ENCODE measurements around the gene TUT1. TPM values are rescaled to one million over a fixed set of nuclear protein-coding genes. Genes with fewer than 3 reads are reported as not detected.

Gene TUT1
- total RNA-seq, 1 experiment from 2014 or later = 6.0 TPM

- in situ Hi-C loops (cut with HindIII; ENCODE audit: low pct_unique_long_range_greater_than_20kb, low sequenced_read_pairs) = no loop called here
- no peak for DNase-seq (ENCODE audit: low read depth, low spot score)
Measured at GRCh38 chr11:62608776-62609175, 17.5 kb upstream of the TUT1 start.

GRCh38 chr11:62607714-62608113 is 16.4 kb upstream of the TUT1 start:
- DNase-seq (ENCODE audit: low read depth, low spot score) = no peak
- in situ Hi-C loops (cut with HindIII; ENCODE audit: low pct_unique_long_range_greater_than_20kb, low sequenced_read_pairs) = no loop called here

GRCh38 chr11:62605902-62606301 is 14.6 kb upstream of the TUT1 start:
- in situ Hi-C loops (cut with HindIII; ENCODE audit: low pct_unique_long_range_greater_than_20kb, low sequenced_read_pairs) = no loop called here
- DNase-seq (ENCODE audit: low read depth, low spot score) = no peak

GRCh38 chr11:62605467-62605866 is 14.1 kb upstream of the TUT1 start:
- in situ Hi-C loops (cut with HindIII; ENCODE audit: low pct_unique_long_range_greater_than_20kb, low sequenced_read_pairs) = no loop called here
- DNase-seq (ENCODE audit: low read depth, low spot score) = no peak

- no peak for DNase-seq (ENCODE audit: low read depth, low spot score)
- in situ Hi-C loops (cut with HindIII; ENCODE audit: low pct_unique_long_range_greater_than_20kb, low sequenced_read_pairs) = no loop called here
Measured at GRCh38 chr11:62604460-62605120, 13.3 kb upstream of the TUT1 start.

GRCh38 chr11:62603776-62604299 is 12.5 kb upstream of the TUT1 start:
- in situ Hi-C loops (cut with HindIII; ENCODE audit: low pct_unique_long_range_greater_than_20kb, low sequenced_read_pairs) = no loop called here
- no peak for DNase-seq (ENCODE audit: low read depth, low spot score)

GRCh38 chr11:62603072-62603408 is 11.7 kb upstream of the TUT1 start:
- in situ Hi-C loops (cut with HindIII; ENCODE audit: low pct_unique_long_range_greater_than_20kb, low sequenced_read_pairs) = no loop called here
- DNase-seq (ENCODE audit: low read depth, low spot score) = no peak

- DNase-seq (ENCODE audit: low read depth, low spot score) = no peak
- in situ Hi-C loops (cut with HindIII; ENCODE audit: low pct_unique_long_range_greater_than_20kb, low sequenced_read_pairs) = no loop called here
Measured at GRCh38 chr11:62602141-62603071, 11.1 kb upstream of the TUT1 start.

- in situ Hi-C loops (cut with HindIII; ENCODE audit: low pct_unique_long_range_greater_than_20kb, low sequenced_read_pairs) = no loop called here
- DNase-seq (ENCODE audit: low read depth, low spot score) = peak; percentile 95
Measured at GRCh38 chr11:62601372-62602140, 10.2 kb upstream of the TUT1 start, which contains the start of gene MTA2. TSS of gene MTA2 (minus strand) at chr11:62601865. CDS start at chr11:62601450, 415 bp downstream.

- no peak for DNase-seq (ENCODE audit: low read depth, low spot score)
- in situ Hi-C loops (cut with HindIII; ENCODE audit: low pct_unique_long_range_greater_than_20kb, low sequenced_read_pairs) = no loop called here
Measured at GRCh38 chr11:62601122-62601371, 9.7 kb upstream of the TUT1 start.

GRCh38 chr11:62600367-62601121 is 9.2 kb upstream of the TUT1 start:
- in situ Hi-C loops (cut with HindIII; ENCODE audit: low pct_unique_long_range_greater_than_20kb, low sequenced_read_pairs) = no loop called here
- no peak for DNase-seq (ENCODE audit: low read depth, low spot score)

GRCh38 chr11:62599901-62600300 is 8.6 kb upstream of the TUT1 start:
- in situ Hi-C loops (cut with HindIII; ENCODE audit: low pct_unique_long_range_greater_than_20kb, low sequenced_read_pairs) = no loop called here
- no peak for DNase-seq (ENCODE audit: low read depth, low spot score)

GRCh38 chr11:62599069-62599696 is 7.9 kb upstream of the TUT1 start:
- DNase-seq (ENCODE audit: low read depth, low spot score) = peak; percentile 97
- in situ Hi-C loops (cut with HindIII; ENCODE audit: low pct_unique_long_range_greater_than_20kb, low sequenced_read_pairs) = no loop called here

GRCh38 chr11:62595124-62595523 is 3.8 kb upstream of the TUT1 start:
- in situ Hi-C loops (cut with HindIII; ENCODE audit: low pct_unique_long_range_greater_than_20kb, low sequenced_read_pairs) = no loop called here

GRCh38 chr11:62593434-62594044 is 2.2 kb upstream of the TUT1 start:
- in situ Hi-C loops (cut with HindIII; ENCODE audit: low pct_unique_long_range_greater_than_20kb, low sequenced_read_pairs) = no loop called here

More at GRCh38 chr11:62595124-62595523, 3.8 kb upstream of the TUT1 start:
- DNase-seq (ENCODE audit: low read depth, low spot score) = no peak

GRCh38 chr11:62592989-62593421 is 1.7 kb upstream of the TUT1 start:
- DNase-seq (ENCODE audit: low read depth, low spot score) = no peak
- in situ Hi-C loops (cut with HindIII; ENCODE audit: low pct_unique_long_range_greater_than_20kb, low sequenced_read_pairs) = no loop called here

More at GRCh38 chr11:62593434-62594044, 2.2 kb upstream of the TUT1 start:
- DNase-seq (ENCODE audit: low read depth, low spot score) = peak; percentile 81

All from SK-MEL-5 (cell line).